Right lobe of liver (tissue), 4 donors: ENCODE data around the gene PAPOLB.

Experiments
- CTCF ChIP-seq, 4 donors: fragments of 200-600 bp in 3 of 4; fragments of 450-650 bp in 1 of 4; IDR thresholded peaks; one replicate each; pipeline versions ENCODE4 v1.5.1 to v1.8.0; 2016 to 2022; ENCODE audit warnings: antibody characterized with exemption in 4 of 4, mild to moderate bottlenecking in 2 of 4
- POLR2A ChIP-seq: fragments of 450-650 bp; IDR thresholded peaks from one replicate; pipeline ENCODE4 v1.6.1; 2017; ENCODE audit warnings: antibody characterized with exemption, mild to moderate bottlenecking
- donor health status: DM: no; HTN: no; CAD: no.
- donor health status: DM: no; HTN: no; CAD: no.
- donor health status: DM: no; HTN: yes; CAD: no.

DNA sequence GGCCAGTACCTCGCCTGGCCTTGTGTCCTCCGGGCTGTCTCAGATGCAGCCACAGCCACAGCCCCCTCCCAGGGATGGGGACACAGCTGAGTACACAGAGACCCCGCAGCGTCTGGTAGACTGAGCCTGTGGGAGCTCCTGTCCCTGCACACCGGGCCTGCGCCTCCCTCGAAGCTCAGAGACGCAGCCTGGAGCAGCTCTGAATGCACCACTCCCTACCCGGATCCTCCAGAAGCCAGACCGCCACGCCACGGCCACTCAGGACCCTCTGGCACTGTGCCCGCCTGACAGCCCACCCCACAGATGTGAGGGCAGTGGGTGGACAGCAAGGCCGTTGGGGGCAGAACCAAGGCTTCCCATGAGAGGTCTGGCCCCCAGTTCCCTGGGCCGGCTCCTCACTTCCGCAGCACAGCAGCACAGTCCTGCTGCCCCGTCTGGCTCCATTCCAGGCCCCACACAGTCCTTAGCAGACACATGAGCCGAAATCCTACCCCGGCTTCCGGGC, 40.8 kb downstream of the PAPOLB start:
- TF ChIP-seq CTCF (IDR thresholded peaks at IDR 0.05) = no peak
- TF ChIP-seq POLR2A = no peak
